GM10248 (cell line): ENCODE data around the gene SETX.

ENCODE experiments used
- CTCF ChIA-PET: fragments of 300-600 bp; sonication (Branson Sonifier 250); formaldehyde crosslinking; extraction: SDS; loops from one replicate; lab custom pipeline; 2021; ENCODE audit warnings: antibody characterized with exemption; lab: Yijun Ruan, JAX
- POLR2A ChIA-PET: fragments of 350-650 bp; sonication (Branson Sonifier 250); formaldehyde crosslinking; extraction: SDS; loops from one replicate; lab custom pipeline; 2020; ENCODE audit warnings: antibody characterized with exemption; lab: Yijun Ruan, JAX
- DNase-seq: peaks from one replicate; pipeline ENCODE4 v3.0.0; 2012; ENCODE audit errors: extremely low spot score
- CTCF ChIP-seq: IDR thresholded peaks from 2 replicates; pipeline ENCODE4 v1.5.1; 2012; ENCODE audit warnings: mild to moderate bottlenecking, low read depth; ENCODE audit errors: extremely low read depth, missing control alignments, control extremely low read depth

Gene SETX

GRCh38 chr9:132211570-132211969, 143.2 kb downstream of the SETX start:
- no peak for TF ChIP-seq CTCF
- ChIA-PET POLR2A (no interaction called here), CTCF (no interaction called here)
- DNase-seq, result no peak
